Activated T-helper 17 cell treated with anti-CD3 and anti-CD28 coated beads, Interleukin-2, amount 50 U/mL, for 72 hours (primary cell): Measurements from ENCODE around the gene APOA5. TPM values are rescaled to one million over a fixed set of nuclear protein-coding genes. Genes with fewer than 3 reads are reported as not detected.
"Not testable (repeated sequence)": the region's sequence is repeated elsewhere in the genome, so short reads cannot be mapped to it uniquely, and the experiment has no call there.

Experiments used
- ATAC-seq: fragments of 150-1000 bp; cut with Tn5 transposase; replicated peaks from 2 replicates; pipeline ENCODE4 v1.10.0; 2021; ENCODE audit warnings: mild to moderate bottlenecking, moderate library complexity
- H3K27ac Mint-ChIP-seq: one replicate; pipeline ENCODE4 v1.8.0; 2022; ENCODE audit warnings: mixed read lengths
- H3K27me3 Mint-ChIP-seq: one replicate; pipeline ENCODE4 v1.8.0; 2022; ENCODE audit warnings: mixed read lengths
- H3K36me3 Mint-ChIP-seq: one replicate; pipeline ENCODE4 v1.8.0; 2022; ENCODE audit warnings: low read depth, mild to moderate bottlenecking, mixed read lengths
- H3K4me1 Mint-ChIP-seq: one replicate; pipeline ENCODE4 v1.8.0; 2022; ENCODE audit warnings: mixed read lengths
- H3K4me3 Mint-ChIP-seq: one replicate; pipeline ENCODE4 v1.8.0; 2022; ENCODE audit warnings: mild to moderate bottlenecking, mixed read lengths
- H3K9me3 Mint-ChIP-seq: one replicate; pipeline ENCODE4 v1.8.0; 2022; ENCODE audit warnings: mixed read lengths
- total RNA-seq, 2 donors: library from RNA; stranded (reverse); gene quantifications; one replicate each; pipeline ENCODE4 v1.2.3, GENCODE V29; 2022

Gene APOA5
- total RNA-seq, 2 donors from 2014 or later, result not detected

DNA sequence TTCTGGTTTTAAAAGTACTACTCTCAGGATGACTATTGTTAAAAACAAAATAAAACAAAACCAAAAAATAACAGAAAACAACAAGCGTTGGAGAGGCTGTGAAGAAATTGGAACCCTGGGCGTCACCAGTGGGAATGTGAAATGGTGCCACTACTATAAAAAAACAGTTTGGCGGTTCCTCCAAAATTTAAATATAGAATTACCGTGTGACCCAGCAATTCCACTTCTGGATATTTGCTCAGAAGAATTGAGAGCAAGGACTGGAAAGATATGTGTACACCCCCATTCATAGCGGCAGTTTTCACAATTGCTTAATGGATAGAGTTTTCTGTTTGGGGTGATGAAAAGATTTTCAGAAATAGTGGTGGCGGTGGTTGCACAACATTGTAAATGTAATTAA is 22.8 kb upstream of the APOA5 start:
- ATAC-seq, result no peak
- no peaks in the 10 kb centered on the region for H3K9me3 Mint-ChIP-seq
- H3K27me3 Mint-ChIP-seq, result no peaks in the 10 kb centered on the region
- no peak overlapping the region for H3K4me3 Mint-ChIP-seq
- H3K4me1 Mint-ChIP-seq, result no peaks in the 10 kb centered on the region
- H3K36me3 Mint-ChIP-seq, result no peaks in the 10 kb centered on the region
- no peak overlapping the region for H3K27ac Mint-ChIP-seq

DNA sequence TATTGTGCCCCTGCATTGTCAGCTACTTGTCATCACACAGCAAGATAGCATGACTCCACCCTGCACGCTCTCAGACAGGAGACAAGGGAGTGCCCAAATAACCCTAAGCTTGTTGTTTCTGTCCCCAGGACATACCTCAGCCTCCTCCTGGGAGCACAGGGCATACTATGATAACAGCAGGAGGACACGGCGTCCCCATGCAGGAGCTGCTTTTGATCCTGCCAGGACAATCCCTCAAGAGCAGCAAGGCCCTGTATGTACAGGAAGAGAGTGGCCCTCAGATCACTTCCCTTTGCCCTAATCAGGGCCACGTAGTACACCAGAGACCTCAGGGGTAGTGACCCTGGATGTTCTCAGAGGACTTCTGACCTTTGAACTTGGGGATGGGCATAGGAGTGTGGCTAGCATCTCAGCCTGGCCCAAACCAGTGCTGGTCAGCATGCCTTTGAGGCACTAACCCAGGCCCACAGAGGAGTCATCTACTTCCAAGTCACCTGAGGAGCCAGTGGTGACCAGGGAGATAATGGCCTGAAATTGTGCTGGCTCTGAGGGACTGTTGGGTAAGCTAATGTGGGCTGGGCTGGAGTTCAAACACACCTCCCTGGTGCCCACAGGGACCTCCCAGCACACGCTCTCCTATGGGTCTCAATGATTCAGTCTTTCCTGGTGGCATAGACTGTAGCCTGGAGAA is 22.2 kb upstream of the APOA5 start:
- H3K27ac Mint-ChIP-seq, result no peak overlapping the region
- no peak overlapping the region for H3K4me3 Mint-ChIP-seq
- no peaks in the 10 kb centered on the region for H3K9me3 Mint-ChIP-seq
- ATAC-seq, result no peak
- no peaks in the 10 kb centered on the region for H3K27me3 Mint-ChIP-seq
- no peaks in the 10 kb centered on the region for H3K36me3 Mint-ChIP-seq
- H3K4me1 Mint-ChIP-seq, result no peaks in the 10 kb centered on the region

DNA sequence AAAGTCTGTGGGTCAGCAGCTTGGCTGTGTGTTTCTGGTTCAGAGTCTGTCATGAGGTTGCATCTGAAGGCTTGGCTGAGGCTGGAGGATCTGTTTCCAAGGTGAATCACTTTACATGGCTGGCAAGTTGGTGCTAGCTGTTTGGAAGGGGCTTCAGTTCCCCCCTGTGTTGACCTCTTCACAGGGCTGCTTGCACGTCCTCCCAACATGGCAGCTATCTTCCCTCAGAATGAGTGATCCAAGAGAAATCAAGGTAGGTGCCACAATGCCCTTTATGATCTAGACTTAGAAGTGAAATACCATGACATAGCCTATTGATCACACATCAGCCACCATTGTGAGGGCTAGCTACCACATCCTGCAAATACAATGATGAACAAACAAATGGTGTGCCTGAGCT is 21.5 kb upstream of the APOA5 start:
- H3K9me3 Mint-ChIP-seq, result no peaks in the 10 kb centered on the region
- H3K4me3 Mint-ChIP-seq, result no peak overlapping the region
- H3K27ac Mint-ChIP-seq, result no peak overlapping the region
- no peaks in the 10 kb centered on the region for H3K27me3 Mint-ChIP-seq
- ATAC-seq, result peak; percentile 23
- H3K4me1 Mint-ChIP-seq, result no peaks in the 10 kb centered on the region
- H3K36me3 Mint-ChIP-seq, result no peaks in the 10 kb centered on the region

DNA sequence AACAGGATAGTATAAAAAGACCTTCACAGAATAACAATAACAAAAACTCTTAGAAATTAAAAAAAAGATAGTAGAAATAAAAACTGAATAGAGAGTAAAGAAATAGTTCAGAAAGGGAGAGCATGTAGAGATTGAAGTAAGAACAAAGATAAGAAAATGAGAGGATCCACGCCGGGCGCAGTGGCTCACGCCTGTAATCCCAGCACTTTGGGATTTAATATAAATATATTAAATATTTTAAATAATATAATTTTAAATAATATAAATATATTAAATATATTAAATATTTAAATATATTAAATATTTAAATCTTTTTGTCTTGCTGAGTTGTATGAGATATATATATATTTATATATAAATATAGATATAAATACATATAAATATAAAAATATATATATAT is 20.4 kb upstream of the APOA5 start:
- H3K9me3 Mint-ChIP-seq, result no peaks in the 10 kb centered on the region
- H3K27me3 Mint-ChIP-seq, result no peaks in the 10 kb centered on the region
- ATAC-seq, result no peak
- no peaks in the 10 kb centered on the region for H3K36me3 Mint-ChIP-seq
- no peaks in the 10 kb centered on the region for H3K4me1 Mint-ChIP-seq
- H3K4me3 Mint-ChIP-seq, result no peak overlapping the region
- no peak overlapping the region for H3K27ac Mint-ChIP-seq

DNA sequence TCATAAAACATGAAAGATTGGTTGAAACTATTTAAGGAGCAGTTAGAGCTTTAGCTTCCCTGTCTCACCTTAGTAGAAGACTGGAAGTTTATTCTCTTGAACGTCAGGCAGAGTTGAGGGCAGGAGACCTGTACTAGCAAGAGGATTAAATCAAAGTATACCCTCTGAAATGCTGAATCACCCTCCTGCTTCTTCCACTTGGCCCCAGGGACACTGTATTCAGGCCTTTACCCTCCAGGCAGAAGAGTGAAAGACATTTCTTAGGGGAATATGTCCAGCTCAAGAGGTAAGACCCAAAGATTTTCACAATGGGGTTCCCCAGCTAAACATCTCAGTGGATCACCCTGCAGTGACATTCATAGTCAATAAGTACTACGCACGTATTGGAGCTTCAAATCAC is 19.5 kb upstream of the APOA5 start:
- H3K9me3 Mint-ChIP-seq, result no peaks in the 10 kb centered on the region
- no peak for ATAC-seq
- no peaks in the 10 kb centered on the region for H3K36me3 Mint-ChIP-seq
- no peak overlapping the region for H3K27ac Mint-ChIP-seq
- no peaks in the 10 kb centered on the region for H3K4me1 Mint-ChIP-seq
- no peaks in the 10 kb centered on the region for H3K27me3 Mint-ChIP-seq
- H3K4me3 Mint-ChIP-seq, result no peak overlapping the region

DNA sequence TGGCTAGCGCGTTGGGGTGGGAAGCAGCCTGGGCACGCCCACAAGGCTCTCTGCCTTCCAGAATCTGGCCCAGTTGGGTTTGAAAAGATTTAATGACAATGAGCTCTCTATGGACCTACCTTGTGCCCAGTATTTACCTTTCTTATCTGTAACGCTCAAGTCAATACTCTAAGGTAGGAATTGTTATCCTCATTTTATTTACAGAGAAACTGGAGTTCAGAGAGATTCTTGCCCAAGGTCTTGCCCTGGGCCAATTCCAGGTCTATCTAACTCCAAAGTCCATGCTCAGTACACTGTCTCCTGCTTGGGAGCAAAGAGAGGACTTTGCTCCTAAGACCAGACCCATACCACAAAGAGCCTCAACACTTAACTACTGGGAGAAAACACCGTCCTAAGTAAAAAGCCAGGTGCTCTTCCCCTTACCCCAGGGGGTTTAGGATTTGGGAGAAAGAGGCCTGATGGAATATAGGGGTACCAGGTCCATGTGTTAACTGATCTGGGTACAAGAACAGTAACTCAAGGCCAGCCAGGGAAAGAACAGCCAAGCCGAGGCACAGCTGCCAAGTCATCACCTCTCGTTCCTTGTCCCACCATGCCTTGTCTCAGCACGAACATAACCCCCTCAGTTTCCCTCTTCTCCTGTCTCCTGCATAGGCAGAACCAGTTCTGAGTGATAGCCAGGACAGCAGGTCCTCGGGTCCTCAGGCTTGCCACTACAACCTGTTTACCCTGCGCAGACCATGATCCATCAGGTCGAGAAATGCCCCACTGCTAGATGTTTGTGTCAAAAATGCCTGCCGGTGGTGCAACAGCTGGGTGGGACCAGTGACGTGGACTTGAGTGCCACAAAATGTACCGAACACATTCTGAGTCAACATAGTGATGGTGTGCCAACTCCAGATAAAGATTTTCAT is 16.8 kb upstream of the APOA5 start:
- no peaks in the 10 kb centered on the region for H3K9me3 Mint-ChIP-seq
- H3K4me3 Mint-ChIP-seq, result no peak overlapping the region
- no peak for ATAC-seq
- H3K4me1 Mint-ChIP-seq, result no peaks in the 10 kb centered on the region
- H3K36me3 Mint-ChIP-seq, result no peaks in the 10 kb centered on the region
- no peak overlapping the region for H3K27ac Mint-ChIP-seq
- H3K27me3 Mint-ChIP-seq, result no peaks in the 10 kb centered on the region

DNA sequence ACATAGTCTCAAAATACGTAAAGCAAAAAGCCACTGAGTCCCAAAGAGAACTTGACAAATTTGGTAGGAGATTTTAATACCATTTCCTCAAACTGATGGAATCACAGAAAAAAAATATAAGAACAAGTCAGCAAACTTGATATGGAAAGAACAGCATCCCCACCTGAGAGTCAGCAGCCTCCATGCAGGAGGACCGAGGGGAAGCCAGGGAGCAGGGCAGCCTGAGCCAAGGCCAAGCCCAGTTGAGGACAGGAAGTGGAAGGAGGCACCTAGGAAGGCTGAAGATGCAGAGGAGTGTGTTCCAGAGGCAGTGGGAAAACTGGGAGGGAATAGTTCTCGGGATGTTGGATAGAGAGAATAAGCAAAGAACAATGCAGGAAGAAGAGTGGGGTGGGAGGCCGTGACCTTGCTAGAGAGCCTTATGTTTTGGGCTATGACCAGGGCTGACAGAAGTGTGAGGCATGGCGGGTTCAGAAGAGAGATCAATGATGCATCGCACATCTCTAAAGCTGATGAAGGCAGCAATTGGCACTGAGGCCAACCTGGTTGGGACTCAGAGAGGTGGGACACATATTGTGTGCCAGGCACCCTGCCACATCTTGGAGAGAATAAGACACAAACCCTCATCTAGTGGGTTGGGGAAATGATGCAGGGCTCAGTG is 16.1 kb upstream of the APOA5 start:
- Mint-ChIP-seq H3K27ac (no peak overlapping the region), H3K27me3 (peaks cover 2% of the 10 kb centered on the region), H3K4me3 (no peak overlapping the region), H3K9me3 (no peaks in the 10 kb centered on the region), H3K4me1 (no peaks in the 10 kb centered on the region), H3K36me3 (no peaks in the 10 kb centered on the region)
- no peak for ATAC-seq

DNA sequence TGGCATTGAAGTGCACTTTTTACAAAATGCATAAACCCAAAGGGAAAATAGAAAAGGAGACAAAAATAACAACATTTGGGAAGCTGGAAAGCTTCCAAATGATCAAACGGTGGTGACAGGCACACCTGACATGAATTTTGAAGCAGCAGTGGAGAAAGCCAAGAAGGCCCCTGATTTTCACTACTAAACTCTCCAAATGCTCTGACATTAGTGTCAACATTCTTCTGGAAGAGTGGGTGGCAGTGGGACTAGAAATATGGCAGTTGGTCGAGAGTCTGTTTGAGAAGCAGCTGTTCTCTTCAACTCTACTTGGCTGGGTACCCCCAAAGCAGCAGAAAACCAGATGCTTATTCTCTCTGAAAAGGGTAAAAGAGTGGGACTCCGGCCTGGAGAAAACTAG is 12.3 kb upstream of the APOA5 start:
- ATAC-seq, result no peak
- Mint-ChIP-seq H3K4me1 (no peaks in the 10 kb centered on the region), H3K27ac (no peak overlapping the region), H3K9me3 (no peaks in the 10 kb centered on the region), H3K4me3 (no peak overlapping the region), H3K27me3 (peaks cover 8% of the 10 kb centered on the region), H3K36me3 (no peaks in the 10 kb centered on the region)

DNA sequence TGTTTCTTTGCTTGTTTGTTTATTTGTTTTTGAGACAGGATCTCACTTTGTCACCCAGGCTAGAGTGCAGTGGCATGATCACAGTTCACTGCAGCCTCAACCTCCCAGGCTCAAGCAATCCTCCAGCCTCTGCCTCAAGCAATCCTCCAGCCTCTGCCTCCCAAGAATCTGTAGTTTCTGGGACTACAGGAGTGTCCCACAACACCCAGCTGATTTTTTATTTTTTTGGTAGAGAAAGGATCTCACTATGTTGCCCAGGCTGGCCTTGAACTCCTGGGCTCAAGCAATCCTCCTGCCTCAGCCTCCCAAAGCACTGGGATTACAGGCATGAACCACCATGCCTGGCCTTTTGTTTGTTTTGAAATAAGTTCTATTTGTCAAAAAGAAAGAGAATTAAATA is 10.0 kb upstream of the APOA5 start:
- not testable (repeated sequence) for ATAC-seq, H3K36me3 Mint-ChIP-seq, H3K27ac Mint-ChIP-seq, H3K4me1 Mint-ChIP-seq, H3K27me3 Mint-ChIP-seq, H3K9me3 Mint-ChIP-seq, H3K4me3 Mint-ChIP-seq

DNA sequence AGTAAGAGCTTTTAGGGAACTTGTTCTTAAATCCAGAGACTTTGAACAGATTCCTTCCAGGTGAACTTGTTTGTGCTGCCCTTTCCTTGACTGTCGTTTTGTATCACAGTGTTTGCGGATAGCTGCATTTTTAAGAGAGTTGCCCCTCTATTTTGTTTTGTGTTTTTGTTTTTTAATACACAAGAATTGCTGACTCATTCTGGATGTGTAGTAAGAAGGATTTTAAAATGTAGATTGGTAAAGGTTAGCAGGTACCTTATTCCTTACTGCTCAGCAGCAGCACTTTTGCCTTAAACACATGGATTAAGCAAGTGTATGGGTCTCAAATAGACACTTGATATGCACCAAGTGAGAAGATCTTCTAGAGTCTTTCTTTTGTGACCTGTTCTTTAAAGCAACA is 8.9 kb upstream of the APOA5 start:
- Mint-ChIP-seq H3K36me3 (no peaks in the 10 kb centered on the region), H3K4me3 (no peak overlapping the region), H3K4me1 (peaks cover 5% of the 10 kb centered on the region), H3K27me3 (peaks cover 8% of the 10 kb centered on the region), H3K9me3 (no peaks in the 10 kb centered on the region), H3K27ac (no peak overlapping the region)
- ATAC-seq, result no peak

DNA sequence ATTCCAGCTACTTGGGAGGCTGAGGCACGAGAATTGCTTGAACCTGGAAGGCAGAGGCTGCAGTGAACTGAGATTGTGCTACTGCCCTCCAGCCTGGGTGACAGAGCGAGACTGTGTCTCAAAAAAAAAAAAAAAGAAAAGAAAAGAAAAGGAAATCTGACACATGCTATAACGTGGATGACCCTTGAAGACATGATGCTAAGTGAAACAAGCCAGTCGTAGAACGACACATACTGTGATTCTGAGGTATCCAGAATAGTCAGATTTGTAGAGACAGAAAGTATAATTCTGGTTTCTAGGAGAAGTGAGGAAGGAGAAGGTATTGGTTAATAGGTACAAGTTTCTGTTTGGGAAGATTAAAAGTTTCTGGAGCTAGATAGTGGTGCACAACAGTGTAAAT is 6.7 kb upstream of the APOA5 start:
- peaks cover 5% of the 10 kb centered on the region for H3K4me1 Mint-ChIP-seq
- peak; percentile 75 for ATAC-seq
- no peak overlapping the region for H3K27ac Mint-ChIP-seq
- no peaks in the 10 kb centered on the region for H3K36me3 Mint-ChIP-seq
- H3K27me3 Mint-ChIP-seq, result peaks cover 8% of the 10 kb centered on the region
- no peak overlapping the region for H3K4me3 Mint-ChIP-seq
- no peaks in the 10 kb centered on the region for H3K9me3 Mint-ChIP-seq

DNA sequence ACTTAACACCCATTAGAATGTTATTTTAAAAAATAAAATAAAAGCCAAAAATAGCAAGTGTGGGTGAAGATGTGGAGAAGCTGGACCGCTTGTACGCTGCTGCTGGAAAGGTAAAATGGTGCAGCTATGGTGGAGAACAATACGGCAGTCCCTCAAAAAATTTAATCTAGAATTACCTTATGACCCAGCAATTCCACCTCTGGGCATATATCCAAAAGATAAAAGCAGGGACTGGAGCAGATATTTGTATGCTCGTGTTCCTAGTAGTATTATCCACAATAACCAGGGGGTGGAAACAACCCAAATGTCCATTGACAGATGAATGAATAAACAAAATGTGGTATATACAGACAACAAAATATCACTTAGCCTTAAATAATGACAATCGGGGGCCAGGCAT is 6.1 kb upstream of the APOA5 start:
- H3K27me3 Mint-ChIP-seq, result peaks cover 8% of the 10 kb centered on the region
- no peaks in the 10 kb centered on the region for H3K36me3 Mint-ChIP-seq
- no peak overlapping the region for H3K27ac Mint-ChIP-seq
- H3K4me3 Mint-ChIP-seq, result no peak overlapping the region
- no peak for ATAC-seq
- peaks cover 5% of the 10 kb centered on the region for H3K4me1 Mint-ChIP-seq
- no peaks in the 10 kb centered on the region for H3K9me3 Mint-ChIP-seq

DNA sequence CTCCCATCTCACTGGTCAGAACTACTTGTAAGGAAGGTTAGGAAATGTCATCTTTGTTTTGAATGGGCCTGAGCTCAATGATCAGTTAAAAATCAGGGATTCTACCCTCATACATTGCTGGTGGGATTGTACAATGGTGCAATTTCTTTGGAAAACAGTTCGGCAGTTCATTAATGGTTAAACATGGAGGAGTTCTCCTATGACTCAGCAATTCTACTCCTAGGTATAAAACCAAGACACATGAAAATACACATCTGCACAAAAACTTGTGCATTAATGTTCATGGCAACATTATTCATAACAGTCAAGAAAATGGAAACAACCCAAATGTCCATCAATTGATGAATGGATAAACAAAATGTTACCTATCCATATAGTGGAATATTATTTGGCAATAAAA is 4.9 kb upstream of the APOA5 start:
- H3K27ac Mint-ChIP-seq, result no peak overlapping the region
- ATAC-seq, result no peak

DNA sequence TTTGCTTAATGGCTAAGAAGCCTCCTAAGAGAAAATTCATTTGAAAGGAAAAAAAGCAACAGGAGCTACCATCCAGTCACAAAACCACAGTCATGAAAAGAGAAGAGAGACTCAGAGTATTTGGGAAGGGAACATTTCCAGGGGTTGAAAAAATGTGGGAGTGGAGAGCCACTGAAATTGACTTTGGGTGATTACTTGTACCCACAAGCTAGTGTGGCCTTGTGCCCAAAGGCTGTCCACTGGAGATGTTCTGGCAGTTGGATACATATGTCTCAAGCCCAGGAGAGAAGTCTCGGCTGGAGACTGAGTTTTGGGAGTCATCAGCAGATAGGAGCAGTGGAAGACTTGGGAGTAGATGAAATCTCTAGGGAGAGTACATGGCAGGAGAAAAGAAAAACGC is 3.2 kb upstream of the APOA5 start:
- Mint-ChIP-seq H3K27me3 (peaks cover 3% of the 10 kb centered on the region), H3K27ac (no peak overlapping the region), H3K4me1 (peaks cover 8% of the 10 kb centered on the region), H3K9me3 (no peaks in the 10 kb centered on the region), H3K4me3 (no peak overlapping the region), H3K36me3 (no peaks in the 10 kb centered on the region)
- ATAC-seq, result no peak

More for the DNA sequence above, 4.9 kb upstream of the APOA5 start:
- H3K27me3 Mint-ChIP-seq, result peaks cover 3% of the 10 kb centered on the region
- peaks cover 5% of the 10 kb centered on the region for H3K4me1 Mint-ChIP-seq
- H3K4me3 Mint-ChIP-seq, result no peak overlapping the region
- H3K36me3 Mint-ChIP-seq, result no peaks in the 10 kb centered on the region
- no peaks in the 10 kb centered on the region for H3K9me3 Mint-ChIP-seq

DNA sequence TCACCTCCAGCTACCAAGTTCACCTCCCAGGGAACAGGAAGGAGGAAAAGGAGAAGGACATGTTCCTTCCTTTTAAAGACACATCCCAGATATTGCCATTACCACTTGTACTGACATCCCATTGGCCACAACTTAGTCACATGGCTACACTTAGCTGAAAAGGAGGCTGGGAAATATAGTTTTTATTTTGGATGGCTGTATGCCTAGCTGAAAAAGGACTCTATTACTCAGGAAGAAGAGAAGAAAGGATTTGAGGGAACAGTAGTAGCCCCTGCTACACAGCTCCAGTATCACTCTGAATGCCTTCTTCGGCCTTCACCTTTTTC is 2.1 kb upstream of the APOA5 start:
- H3K36me3 Mint-ChIP-seq, result no peaks in the 10 kb centered on the region
- ATAC-seq, result no peak
- H3K27me3 Mint-ChIP-seq, result no peaks in the 10 kb centered on the region
- peaks cover 8% of the 10 kb centered on the region for H3K4me1 Mint-ChIP-seq
- no peaks in the 10 kb centered on the region for H3K9me3 Mint-ChIP-seq
- no peak overlapping the region for H3K27ac Mint-ChIP-seq
- no peak overlapping the region for H3K4me3 Mint-ChIP-seq
